GM19239 (cell line): ENCODE data around the gene FAM53B.

Experiments used
- DNase-seq: peaks from one replicate; pipeline ENCODE4 v3.0.0; 2011; ENCODE audit warnings: low spot score; ENCODE audit not compliant: insufficient read length
- FAIRE-seq: peaks from 2 replicates; lab custom pipeline; 2011; peaks lifted over from hg19 to GRCh38; lab: Jason Lieb, UNC

The FAM53B gene

DNA sequence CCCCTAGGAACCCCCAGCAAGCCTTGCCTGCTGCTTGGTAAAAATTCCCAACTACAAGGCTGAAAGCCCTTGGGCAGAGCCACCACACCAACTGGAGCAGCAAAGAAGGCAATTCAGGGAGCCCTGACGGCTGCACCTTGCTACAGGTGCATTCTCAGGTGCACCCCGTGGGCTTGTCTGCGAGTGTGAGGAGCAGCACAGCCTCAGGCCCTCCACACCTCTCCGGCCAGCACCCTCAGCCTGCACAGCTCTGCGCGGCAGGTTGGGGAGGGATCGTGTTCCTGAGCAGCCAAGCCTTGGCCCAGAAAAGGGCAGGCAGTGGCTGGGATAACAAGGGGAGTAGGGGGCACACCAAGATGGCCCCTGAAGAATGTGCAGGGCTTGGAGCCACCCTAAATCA, 104.1 kb downstream of the FAM53B start:
- FAIRE-seq (no peak), DNase-seq (no peak)

DNA sequence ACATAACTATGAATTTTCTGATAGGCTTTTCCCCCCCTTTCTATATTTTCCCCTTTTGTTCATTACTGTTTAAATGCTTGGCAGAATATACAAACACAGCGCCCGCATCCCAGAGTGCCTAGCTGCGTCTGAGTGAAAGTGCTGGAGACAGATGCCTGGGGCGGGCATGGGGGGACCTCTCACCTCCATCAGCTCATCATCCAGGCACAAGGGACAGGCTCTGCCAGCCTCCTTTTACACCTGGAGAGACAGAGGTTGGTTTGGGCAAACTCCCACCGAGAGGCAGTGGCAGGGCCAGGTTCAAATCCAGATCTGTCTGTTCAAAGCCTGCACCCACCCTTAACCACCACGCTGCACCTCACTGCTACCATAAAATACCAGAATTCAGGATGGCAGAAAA, 104.5 kb downstream of the FAM53B start:
- DNase-seq = no peak
- FAIRE-seq = no peak

DNA sequence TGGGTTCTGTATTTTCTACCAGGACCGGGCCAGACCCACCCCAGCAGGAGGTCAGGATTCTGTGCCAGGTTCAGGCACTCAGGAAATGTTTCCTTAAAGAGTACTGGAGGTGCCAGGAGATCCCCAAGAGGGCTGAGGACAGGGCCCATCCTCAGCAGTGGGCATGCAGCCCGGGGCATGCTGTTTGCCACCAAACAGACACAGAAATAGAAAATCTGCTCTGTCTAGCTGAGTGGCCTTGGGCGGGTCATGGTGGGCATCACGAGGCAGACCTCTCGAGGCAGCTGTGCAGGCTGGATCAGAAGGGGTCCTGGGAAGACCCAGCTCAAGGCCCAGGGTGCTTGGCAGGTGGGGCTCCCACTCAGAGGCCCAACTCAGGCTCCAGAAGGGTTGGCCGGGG, 105.0 kb downstream of the FAM53B start:
- FAIRE-seq (no peak), DNase-seq (no peak)

DNA sequence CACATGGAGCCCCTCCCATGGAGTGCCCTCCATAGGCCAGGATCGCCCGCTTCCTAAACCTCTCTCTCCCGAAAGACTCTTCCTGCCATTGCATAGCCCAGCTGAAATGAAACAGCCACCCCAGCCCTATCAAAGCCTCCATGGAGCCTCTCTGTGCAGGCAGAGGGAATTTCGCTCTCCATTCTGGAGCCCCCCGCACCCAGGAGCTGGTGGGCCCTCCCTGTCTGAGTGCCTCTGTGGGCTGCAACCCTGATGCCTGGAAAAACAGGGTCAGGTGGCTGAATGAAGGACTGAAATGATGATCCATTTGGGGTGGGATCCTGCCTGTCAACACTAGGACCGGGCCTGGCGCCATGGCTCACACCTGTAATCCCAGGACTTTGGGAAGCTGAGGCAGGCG, 106.4 kb downstream of the FAM53B start:
- DNase-seq = no peak
- no peak for FAIRE-seq

DNA sequence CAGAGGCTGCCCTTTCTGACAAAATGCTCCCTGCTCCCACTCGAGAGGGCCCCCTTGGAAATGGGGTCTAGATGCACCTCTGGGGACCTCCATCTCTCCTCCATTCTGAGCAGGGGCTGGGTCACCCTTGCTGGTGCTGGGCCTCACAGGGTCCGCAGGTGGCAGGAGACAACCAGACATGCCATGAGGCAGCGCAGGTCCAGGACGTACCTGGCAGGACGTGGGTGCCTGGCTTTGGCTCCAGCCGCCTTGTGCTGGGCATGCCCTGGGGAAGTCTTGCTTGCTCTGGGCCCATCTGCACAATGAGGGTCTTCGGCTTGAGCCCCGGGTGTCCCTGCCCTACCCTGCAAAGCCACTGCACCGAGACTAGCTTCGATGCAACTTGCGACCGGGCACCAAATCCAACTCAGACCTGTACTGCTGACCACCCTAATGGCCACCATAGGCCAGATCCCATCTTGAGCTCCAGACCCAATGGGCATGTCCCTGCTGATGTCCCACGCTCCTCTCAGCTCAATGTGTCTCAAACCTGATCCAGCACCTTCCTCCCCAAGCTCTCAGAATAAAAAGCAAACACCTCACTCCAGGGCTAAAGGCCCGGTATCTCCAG, 107.0 kb downstream of the FAM53B start:
- no peak for FAIRE-seq
- DNase-seq = no peak

DNA sequence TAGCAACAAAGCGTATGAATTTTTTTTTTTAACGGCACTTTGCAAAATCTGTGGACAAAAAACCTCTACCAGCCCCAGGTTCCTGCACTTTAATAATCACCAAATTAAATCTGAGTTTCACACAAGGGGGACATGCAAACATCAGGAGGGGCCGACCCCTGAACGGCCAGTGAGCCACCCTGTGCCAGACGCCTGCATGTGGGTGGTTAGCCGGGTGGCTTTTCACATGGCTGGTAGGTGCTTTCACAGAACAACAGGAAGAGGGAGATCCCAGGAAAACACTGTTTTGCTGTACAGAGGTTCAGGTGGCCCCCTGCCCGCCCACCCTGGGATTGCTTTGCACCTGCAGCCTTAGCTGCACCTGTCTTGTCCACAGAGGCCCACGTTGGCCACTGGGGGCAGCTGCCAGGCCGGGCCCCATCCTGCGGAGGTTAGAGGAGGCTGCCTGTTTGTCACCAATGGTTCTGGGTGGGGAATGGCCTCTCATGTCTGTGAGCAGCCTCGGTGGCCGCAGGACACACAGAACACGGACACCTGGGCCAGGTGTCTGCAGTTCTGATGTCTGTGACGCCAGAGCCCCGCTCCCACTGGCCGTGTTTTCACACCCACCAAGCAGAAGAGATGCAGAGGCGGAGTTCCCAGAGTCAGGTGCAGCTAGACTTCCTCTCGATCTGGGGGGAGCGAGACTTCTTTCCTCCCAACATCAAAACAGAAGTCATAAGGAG, 107.7 kb downstream of the FAM53B start:
- FAIRE-seq (peak; percentile 47), DNase-seq (no peak)

DNA sequence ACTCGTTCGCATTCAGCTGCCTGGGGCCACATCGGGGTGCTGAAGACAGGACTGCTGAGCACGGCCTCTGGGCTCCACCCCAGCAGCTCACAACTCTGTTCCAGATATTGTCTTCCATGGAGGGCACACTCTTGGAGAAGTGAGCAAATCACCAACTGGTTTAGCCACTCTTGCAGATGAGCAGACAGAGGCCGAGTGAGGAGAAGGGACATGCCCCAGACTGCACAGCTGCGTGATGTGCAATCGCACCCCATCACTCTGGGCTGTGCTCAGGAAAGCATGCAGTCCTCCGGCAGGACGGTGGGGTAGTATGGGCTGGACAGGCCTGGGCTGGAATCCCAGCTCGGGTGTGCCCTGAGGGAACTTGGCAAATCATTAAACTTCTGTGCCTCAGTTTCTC, 111.6 kb downstream of the FAM53B start:
- no peak for DNase-seq
- FAIRE-seq = no peak

DNA sequence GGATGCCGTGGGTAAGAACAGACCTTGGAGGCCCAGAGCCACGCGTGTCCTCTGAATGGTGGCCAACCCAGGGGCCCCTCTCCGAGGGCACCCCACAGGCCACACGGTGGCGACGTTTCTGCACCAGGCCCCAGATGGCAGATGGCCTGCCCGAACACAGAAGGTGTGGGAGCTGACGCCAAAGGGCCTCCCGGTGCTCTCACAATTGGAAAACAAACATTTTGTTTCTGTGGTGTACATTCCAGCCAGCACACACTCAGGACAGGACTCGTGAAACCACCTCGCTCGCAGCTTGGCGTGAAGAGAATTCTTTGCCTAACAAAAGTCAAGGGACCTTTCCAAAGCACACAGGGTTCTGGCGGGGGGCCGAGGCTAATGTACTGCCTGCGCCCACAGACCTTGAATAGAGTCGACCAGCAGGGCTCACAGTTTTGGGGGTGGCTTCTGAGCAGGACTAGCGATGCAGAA, 112.1 kb downstream of the FAM53B start:
- FAIRE-seq (no peak), DNase-seq (no peak)

DNA sequence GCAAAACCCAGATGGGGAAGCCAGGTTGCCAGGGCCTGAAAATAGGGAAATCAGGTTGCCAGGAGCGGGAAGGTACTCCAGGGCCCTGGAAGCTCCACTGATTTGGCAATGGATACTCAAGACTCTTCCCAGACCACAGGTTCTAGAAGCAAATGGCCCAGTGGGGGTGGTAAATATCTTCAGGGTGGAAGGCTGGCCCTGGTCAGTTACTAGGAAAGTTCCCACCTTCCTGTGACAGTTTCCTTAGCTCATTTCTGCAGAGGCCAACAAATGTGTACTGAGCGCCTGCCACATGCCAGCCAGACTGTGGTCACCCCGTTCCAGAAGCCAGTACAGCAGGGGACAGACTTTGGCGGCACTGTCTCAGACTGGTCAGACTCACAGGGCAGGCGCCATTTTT, 113.6 kb downstream of the FAM53B start:
- FAIRE-seq = no peak

DNA sequence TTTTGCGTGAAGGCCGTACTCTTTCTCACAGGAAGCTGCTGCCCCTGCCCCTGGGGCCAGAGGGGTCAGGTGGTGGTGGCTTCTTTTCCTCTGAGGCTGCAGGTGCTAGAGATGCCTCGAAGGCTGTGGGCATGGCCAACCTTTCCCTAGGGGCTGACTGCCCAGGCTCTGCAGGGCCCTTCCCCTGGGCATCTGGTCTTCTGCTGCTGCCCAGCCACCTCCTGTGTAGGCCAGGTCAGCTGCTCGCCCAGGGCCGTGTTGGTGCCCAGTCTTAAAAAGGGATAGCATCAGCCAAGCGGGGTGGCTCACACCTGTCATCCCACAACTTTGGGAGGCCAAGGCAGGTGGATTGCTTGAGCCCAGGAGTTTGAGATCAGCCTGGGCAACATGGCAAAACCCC, 114.3 kb downstream of the FAM53B start:
- FAIRE-seq (no peak), DNase-seq (no peak)

More for the DNA sequence above, 113.6 kb downstream of the FAM53B start:
- no peak for DNase-seq

DNA sequence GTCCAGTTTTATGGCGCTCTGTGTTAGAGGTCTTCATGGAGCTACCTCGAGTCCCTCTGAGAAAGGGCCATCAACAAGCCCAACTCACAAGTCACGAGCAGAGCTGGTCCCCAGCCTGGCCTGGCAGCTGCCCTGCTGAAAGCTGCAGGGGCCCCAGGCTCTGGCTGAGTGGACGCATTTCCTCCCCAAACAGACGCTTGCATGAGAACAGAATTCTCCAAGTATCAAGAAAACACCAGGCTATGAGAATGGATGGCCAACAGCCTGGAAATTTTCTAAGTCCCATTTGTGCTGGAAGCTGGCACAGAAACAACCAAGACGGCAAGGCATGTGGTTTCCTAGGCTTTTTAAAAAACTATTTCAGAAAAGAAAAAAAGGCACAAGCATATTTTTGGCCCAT, 114.8 kb downstream of the FAM53B start:
- FAIRE-seq (peak; percentile 47), DNase-seq (no peak)

DNA sequence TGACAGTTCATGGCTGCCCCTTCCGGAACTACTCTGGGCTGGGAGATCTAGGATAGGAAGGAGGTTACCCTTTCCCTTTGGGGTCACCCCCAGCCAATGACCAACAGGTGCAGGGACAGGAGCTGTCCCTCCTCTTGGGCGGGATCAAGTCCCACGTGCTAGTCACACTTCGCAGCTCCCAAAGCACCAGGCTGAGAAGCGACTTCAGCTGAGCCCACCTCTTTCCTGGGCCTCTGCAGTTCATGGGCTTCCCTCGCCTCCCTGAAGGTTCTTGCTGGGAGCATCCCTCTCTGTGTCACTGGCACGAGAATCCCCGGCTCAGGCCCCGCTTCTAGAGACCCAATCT, 115.5 kb downstream of the FAM53B start:
- FAIRE-seq = no peak
- DNase-seq = no peak

DNA sequence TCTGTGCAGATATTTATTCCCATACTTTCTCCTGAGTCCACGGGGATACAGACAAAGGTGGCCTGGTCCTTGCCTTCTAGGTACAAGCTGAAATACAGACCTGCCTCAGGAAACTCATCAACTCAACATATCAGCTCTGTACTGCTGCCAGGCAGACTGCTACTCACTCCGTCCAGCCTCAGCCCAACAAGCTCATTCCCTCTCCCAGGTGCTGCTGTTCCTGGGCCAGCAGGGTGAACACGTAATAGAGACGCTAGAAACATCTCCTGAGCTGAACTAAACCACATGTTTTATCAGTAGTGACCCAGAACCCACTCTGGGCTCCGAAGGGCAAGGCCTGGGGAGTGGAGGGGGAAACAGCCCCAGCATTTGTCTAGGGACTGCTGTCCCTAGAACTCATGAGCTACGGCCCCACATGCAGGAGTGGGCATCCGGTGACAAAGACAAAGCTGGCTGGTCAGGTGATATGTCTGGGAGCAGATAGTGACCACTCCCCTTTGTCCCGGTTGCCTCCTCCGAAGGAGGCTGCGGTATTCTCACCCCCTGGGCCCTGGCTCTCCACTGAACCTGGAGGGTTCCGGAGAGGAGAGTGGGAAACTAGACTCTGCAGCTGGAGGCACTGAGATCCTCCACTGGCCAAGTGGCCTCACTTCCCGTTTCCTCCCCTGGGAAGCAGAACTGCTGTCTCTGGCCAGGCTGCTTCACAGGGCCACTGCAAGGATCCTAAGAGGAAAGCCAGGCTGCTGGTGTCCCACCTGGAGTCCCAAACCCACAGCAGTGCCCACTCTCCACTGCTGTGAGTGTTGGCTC, 116.1 kb downstream of the FAM53B start:
- DNase-seq = no peak
- no peak for FAIRE-seq

DNA sequence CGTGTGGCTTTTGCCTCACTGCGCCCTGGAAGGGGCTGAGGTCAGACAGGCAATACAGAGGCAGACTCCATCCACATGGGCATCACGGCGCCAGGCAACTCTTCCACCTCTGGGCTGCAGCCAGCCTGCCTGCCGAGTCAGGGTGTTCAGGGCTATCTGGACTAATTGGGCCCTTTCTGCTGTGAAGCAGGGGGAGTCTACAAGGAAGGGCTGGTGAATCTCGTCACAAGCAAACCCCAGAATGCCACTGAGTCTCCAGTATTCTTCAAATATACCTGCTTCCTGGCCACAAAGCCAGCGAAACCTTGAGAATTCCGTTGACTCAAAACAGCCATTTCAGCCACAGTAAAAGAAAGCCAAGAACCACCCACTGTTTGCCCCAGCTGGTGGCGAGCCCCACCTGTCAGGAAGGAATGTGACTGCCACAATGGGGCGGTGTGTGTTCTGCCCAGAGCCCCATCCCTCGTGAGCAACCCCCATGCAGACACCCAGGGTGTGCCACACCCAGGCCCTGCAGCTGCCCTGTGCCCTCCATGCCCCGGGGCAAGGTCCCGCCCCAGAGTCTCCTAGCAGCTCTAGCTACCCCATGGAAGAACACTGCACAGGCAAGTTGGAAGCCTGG, 117.3 kb downstream of the FAM53B start:
- no peak for DNase-seq
- peak; percentile 83 for FAIRE-seq

DNA sequence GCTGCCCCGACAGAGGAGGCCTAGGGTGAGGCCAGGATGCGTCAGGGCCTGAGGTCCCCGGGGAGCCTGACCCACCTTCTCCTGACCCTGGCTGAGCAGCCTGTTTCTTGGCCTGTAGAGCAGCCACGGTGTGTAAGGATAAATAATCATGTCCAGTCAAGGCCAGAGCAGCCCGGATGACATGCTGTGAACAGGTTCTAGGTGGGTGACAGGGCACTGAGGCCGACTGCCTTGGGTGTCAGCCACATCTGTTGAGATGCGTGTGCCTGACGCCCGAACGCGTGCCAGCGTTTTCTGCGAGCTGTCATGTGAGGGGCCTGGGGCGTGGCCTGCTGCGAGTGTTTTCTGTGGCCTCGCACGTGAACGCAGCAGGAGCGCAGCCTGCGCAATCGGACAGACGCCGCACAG, 118.3 kb downstream of the FAM53B start:
- FAIRE-seq (no peak), DNase-seq (no peak)

DNA sequence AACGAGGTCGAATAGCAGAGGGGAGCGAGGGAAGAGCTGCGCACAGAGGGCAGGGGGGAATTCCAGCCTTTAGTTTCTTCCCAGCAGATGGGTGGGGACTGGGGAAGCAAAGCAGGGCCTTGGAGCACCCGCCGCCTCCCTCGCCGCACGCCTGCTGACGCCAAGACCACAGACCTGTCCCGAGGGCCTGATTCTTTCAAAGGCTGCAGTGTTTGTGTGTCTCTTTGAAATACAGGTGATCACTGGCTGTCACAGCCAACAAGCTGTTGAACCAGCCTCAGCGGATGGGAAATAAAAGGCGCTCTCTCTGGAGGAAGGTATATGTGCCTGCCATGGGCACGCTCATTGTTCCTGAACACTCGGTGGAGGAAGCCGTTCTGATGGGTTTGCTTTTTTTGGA, 119.3 kb downstream of the FAM53B start:
- peak; percentile 55 for FAIRE-seq
- no peak for DNase-seq

DNA sequence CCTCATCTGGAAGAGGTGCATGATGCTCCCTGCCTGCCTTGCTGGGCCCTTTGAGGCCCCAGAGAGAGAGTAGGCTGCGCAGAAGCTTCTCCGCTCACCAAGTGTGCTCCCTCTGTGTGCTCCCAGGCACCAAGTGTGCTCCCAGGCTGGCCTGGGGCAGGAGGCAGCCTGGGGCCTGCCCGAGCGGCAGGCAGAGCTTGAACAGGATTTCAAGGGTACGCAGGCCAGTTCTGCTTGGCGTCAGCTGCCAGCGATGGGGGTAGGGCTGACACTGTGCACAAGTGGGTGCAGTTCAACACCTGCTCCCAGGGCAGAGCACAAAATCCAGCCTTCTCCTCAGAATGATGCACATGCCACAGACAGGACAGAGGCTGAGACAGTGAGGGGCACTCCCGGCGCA, 119.7 kb downstream of the FAM53B start:
- FAIRE-seq = no peak

DNA sequence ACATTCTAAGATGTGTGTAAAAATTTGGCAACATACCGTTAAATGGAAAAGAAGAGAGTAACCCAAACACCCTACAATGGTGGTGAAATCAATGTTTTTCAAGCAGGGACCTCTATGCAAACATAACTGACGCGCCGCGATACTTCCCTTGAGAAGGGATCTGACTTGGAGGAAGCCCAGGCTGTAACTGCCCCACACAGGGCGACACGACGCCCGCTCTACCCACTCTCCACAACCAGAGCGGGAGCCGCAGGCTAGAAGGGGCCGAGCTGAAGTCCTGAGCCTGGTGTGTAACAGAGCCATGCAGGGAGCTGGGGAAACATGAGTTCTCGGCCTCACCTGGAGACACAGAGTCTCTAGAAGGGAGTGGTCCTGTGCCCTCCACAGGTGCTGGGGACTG, 120.2 kb downstream of the FAM53B start:
- DNase-seq (no peak), FAIRE-seq (no peak)

More for the DNA sequence above, 119.7 kb downstream of the FAM53B start:
- no peak for DNase-seq

DNA sequence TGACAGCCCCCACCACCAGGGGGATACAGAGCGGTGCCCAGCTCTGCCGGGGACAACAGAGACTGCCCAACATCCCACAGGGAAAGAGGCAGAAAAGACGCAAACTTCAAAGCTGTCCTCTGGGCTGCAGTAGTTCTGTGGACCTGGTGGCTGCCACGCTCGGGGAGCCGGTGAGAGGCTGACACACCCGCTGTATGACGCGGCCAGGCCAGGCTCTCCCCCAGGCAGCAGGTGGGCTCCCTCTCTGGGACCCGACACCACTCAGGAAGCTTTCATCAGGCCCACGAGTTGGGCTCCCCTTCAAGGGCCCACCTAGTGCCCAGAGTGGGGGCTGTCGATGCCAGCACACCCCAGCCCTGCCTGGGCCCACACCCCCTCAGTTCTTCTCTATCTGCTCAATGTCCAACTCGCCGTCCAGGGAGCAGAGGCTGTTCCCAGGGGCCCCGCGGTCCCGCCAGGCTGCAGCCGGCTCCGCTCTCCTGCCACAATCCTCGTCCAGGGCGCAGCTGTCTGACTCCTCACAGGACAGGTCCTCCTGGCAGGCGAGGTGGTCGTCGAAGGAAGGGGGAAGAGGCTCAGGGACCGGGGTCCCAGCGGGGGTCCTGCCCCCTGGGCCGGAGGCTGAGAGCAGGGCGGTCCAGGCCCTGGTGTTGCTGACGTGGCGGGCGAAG, 121.2 kb downstream of the FAM53B start:
- DNase-seq (no peak), FAIRE-seq (no peak)

DNA sequence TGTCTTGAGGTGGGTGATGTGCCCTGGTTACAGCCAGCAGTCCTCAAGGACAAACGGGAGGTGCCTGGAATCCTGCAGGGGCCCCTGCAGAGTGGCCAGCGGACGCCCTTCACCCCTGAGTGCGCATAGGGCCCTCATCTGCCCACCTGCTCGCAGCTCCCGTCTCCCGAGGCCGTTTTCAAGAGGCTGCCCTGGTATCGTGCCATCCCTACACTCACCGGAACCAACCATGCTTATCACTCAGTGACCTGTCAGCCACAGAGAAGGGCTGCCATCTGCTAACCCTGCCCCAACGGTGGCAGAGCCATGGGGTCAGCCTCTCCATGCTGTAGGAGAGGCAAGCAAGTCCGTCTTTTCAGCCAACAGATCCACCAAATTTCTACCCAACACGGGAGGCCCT, 122.0 kb downstream of the FAM53B start:
- DNase-seq (no peak), FAIRE-seq (no peak)
